SU-DHL-6 (cell line): ENCODE results near the gene CCDC15.
"Not testable (repeated sequence)": the region's sequence is repeated elsewhere in the genome, so short reads cannot be mapped to it uniquely, and the experiment has no call there.

Experiments
- EZH2phosphoT487 ChIP-seq: fragments of 200-600 bp; sonication (generic), shearing (Covaris generic); conservative IDR thresholded peaks from 2 replicates; pipeline ENCODE4 v1.6.1; 2018; ENCODE audit warnings: mild to moderate bottlenecking, antibody characterized with exemption, low read length, moderate library complexity, mixed read lengths
- TF ChIP-seq, protein P1 (sequence below): fragments of 200-600 bp; sonication (generic); IDR thresholded peaks from one replicate; pipeline ENCODE4 v1.5.1; 2017; ENCODE audit warnings: antibody characterized with exemption, mild to moderate bottlenecking, low read length, moderate library complexity; ENCODE audit not compliant: insufficient read depth, poor library complexity, severe bottlenecking

DNA sequence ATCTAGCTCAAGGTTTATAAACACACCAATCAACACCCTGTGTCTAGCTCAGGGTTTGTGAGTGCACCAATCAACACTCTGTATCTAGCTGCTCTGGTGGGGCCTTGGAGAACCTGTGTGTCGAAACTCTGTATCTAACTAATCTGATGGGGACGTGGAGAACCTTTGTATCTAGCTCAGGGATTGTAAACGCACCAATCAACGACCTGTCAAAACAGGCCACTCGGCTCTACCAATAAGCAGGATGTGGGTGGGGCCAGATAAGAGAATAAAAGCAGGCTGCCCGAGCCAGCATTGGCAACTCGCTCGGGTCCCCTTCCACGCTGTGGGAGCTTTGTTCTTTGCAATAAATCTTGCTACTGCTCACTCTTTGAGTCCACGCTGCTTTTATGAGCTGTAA, 136.1 kb downstream of the CCDC15 start:
- TF ChIP-seq, protein P1, sequence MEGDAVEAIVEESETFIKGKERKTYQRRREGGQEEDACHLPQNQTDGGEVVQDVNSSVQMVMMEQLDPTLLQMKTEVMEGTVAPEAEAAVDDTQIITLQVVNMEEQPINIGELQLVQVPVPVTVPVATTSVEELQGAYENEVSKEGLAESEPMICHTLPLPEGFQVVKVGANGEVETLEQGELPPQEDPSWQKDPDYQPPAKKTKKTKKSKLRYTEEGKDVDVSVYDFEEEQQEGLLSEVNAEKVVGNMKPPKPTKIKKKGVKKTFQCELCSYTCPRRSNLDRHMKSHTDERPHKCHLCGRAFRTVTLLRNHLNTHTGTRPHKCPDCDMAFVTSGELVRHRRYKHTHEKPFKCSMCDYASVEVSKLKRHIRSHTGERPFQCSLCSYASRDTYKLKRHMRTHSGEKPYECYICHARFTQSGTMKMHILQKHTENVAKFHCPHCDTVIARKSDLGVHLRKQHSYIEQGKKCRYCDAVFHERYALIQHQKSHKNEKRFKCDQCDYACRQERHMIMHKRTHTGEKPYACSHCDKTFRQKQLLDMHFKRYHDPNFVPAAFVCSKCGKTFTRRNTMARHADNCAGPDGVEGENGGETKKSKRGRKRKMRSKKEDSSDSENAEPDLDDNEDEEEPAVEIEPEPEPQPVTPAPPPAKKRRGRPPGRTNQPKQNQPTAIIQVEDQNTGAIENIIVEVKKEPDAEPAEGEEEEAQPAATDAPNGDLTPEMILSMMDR, result not testable (repeated sequence)
- TF ChIP-seq EZH2phosphoT487, result not testable (repeated sequence)
